SJCRH30 (cell line): ENCODE data around the gene ENTHD1. TPM values are rescaled to one million over a fixed set of nuclear protein-coding genes. Genes with fewer than 3 reads are reported as not detected.
A peak's percentile ranks its signal among the peaks of the same experiment; 100 is the strongest.

Source experiments
- DNase-seq, 2 experiments: peaks; one replicate each; pipeline ENCODE4 v3.0.0-alpha.2; 2015 to 2020
- H3K27ac ChIP-seq: fragments of 250-450 bp; sonication (Bioruptor Pico); 2 replicates; pipeline ENCODE4 v1.5.1; 2020; ENCODE audit warnings: mild to moderate bottlenecking, moderate library complexity
- H3K27me3 ChIP-seq: fragments of 250-450 bp; sonication (Bioruptor Pico); 2 replicates; pipeline ENCODE4 v1.5.1; 2020; ENCODE audit warnings: mild to moderate bottlenecking, moderate library complexity
- H3K36me3 ChIP-seq: fragments of 250-450 bp; sonication (Bioruptor Pico); 2 replicates; pipeline ENCODE4 v1.5.1; 2020; ENCODE audit warnings: mild to moderate bottlenecking, moderate library complexity
- H3K4me1 ChIP-seq: fragments of 250-450 bp; sonication (Bioruptor Pico); 2 replicates; pipeline ENCODE4 v1.5.1; 2020; ENCODE audit warnings: mild to moderate bottlenecking, moderate library complexity
- H3K4me3 ChIP-seq: fragments of 250-450 bp; sonication (Bioruptor Pico); 2 replicates; pipeline ENCODE4 v1.5.1; 2020; ENCODE audit warnings: mild to moderate bottlenecking, moderate library complexity
- H3K9me3 ChIP-seq: fragments of 250-450 bp; sonication (Bioruptor Pico); replicated peaks from 2 replicates; pipeline ENCODE4 v1.5.1; 2020; ENCODE audit warnings: mild to moderate bottlenecking, moderate library complexity
- total RNA-seq: library from RNA; depleted of rRNA; stranded (reverse); fragments of >200 nt; shearing (Covaris generic); gene quantifications from 2 replicates; pipeline ENCODE4 v1.2.3, GENCODE V29; 2014

ENTHD1 gene
- total RNA-seq, 1 experiment from 2014 or later: not detected

DNA sequence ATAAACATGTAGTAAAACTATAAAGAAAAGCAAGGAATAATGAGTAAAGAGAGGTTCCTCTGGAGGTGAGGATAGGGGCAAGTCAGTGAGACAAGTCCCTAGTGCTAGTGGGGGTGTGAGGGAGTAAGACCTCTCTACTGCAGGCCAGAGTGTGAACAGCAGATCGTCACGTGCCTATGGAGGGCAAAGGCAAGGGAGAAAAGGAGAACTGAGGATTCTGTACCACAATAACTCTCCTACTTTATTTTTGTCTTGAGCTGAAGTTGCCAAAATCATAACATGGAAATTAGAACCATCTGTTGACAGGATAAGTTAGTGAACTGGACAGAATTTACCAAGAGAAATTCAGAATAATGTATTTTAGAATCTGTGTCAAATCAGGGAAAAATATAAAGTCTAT lies 77.6 kb downstream of the ENTHD1 start:
- H3K27me3 ChIP-seq: no peaks in the 10 kb centered on the region
- no peaks in the 10 kb centered on the region for H3K4me1 ChIP-seq
- H3K4me3 ChIP-seq: no peak overlapping the region

GRCh38 chr22:39814899-39815298 lies 78.7 kb downstream of the ENTHD1 start:
- no peak overlapping the region for H3K27ac ChIP-seq
- H3K27me3 ChIP-seq: no peaks in the 10 kb centered on the region
- H3K36me3 ChIP-seq: no peaks in the 10 kb centered on the region
- no peak overlapping the region for H3K4me3 ChIP-seq
- no peaks in the 10 kb centered on the region for H3K9me3 ChIP-seq
- no peaks in the 10 kb centered on the region for H3K4me1 ChIP-seq
- DNase-seq: no peak

More for the DNA sequence above, 77.6 kb downstream of the ENTHD1 start:
- Histone ChIP-seq H3K27ac (no peak overlapping the region), H3K36me3 (no peaks in the 10 kb centered on the region), H3K9me3 (no peaks in the 10 kb centered on the region)
- DNase-seq: no peak

- H3K27me3 ChIP-seq: no peaks in the 10 kb centered on the region
- H3K36me3 ChIP-seq: no peaks in the 10 kb centered on the region
- no peaks in the 10 kb centered on the region for H3K9me3 ChIP-seq
- H3K4me1 ChIP-seq: no peaks in the 10 kb centered on the region
- DNase-seq: no peak
- no peak overlapping the region for H3K27ac ChIP-seq
- H3K4me3 ChIP-seq: no peak overlapping the region
Observed at GRCh38 chr22:39809772-39810557, 83.6 kb downstream of the ENTHD1 start.

DNA sequence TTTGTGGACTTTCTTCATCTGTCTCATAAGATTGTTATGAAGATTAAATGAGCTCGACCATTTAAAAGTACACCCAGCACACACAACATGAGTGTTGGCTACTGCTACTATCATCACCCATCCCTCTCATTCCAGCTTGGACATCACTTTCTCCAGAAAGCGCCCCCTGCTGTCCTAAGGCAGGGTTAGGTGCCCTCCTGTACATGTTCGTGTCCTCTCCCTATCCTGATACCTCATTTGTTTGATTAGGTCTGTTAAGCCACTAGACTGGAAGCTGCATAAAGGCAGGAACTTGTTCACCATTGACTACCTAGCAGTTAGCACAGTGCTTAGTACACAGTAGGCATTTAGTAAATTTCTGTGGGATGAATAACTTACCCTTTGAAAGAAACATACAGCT lies 85.5 kb downstream of the ENTHD1 start:
- Histone ChIP-seq H3K4me1 (no peaks in the 10 kb centered on the region), H3K27ac (no peak overlapping the region), H3K36me3 (no peaks in the 10 kb centered on the region), H3K4me3 (no peak overlapping the region), H3K27me3 (no peaks in the 10 kb centered on the region), H3K9me3 (no peaks in the 10 kb centered on the region)
- peak; percentile 42 to 57 for DNase-seq

GRCh38 chr22:39806109-39806508 lies 87.5 kb downstream of the ENTHD1 start:
- no peaks in the 10 kb centered on the region for H3K9me3 ChIP-seq
- no peaks in the 10 kb centered on the region for H3K4me1 ChIP-seq
- H3K4me3 ChIP-seq: no peak overlapping the region
- H3K27me3 ChIP-seq: no peaks in the 10 kb centered on the region
- H3K27ac ChIP-seq: no peak overlapping the region
- no peaks in the 10 kb centered on the region for H3K36me3 ChIP-seq
- DNase-seq: no peak

GRCh38 chr22:39805117-39805516 lies 88.4 kb downstream of the ENTHD1 start:
- Histone ChIP-seq H3K27ac (no peak overlapping the region), H3K36me3 (no peaks in the 10 kb centered on the region), H3K4me1 (no peaks in the 10 kb centered on the region), H3K9me3 (no peaks in the 10 kb centered on the region), H3K27me3 (no peaks in the 10 kb centered on the region), H3K4me3 (no peak overlapping the region)
- DNase-seq: no peak

DNA sequence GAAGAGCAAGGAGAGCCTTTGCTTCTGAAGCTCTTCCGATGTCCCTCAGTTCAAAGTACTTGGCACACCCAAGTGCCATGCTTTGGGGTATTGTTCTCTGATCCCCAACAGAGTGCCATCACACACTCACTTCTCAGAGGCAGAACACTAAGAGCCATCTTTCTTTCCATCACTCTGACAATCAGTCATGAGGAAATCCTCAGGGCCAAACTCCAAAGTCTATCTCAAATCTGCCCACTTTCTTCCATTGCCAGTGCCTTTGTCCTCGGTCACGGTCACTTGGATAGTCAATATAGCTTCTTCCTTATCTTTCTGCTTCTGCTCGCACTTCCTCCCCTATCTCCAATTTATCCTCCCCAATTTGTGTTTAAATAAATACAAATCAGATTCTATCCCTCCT lies 90.9 kb downstream of the ENTHD1 start:
- Histone ChIP-seq H3K4me1 (no peaks in the 10 kb centered on the region), H3K27ac (no peak overlapping the region), H3K27me3 (no peaks in the 10 kb centered on the region), H3K9me3 (peaks cover under 1% of the 10 kb centered on the region; the same call in 1 of the 2 replicates), H3K36me3 (no peaks in the 10 kb centered on the region), H3K4me3 (no peak overlapping the region)
- DNase-seq: no peak

DNA sequence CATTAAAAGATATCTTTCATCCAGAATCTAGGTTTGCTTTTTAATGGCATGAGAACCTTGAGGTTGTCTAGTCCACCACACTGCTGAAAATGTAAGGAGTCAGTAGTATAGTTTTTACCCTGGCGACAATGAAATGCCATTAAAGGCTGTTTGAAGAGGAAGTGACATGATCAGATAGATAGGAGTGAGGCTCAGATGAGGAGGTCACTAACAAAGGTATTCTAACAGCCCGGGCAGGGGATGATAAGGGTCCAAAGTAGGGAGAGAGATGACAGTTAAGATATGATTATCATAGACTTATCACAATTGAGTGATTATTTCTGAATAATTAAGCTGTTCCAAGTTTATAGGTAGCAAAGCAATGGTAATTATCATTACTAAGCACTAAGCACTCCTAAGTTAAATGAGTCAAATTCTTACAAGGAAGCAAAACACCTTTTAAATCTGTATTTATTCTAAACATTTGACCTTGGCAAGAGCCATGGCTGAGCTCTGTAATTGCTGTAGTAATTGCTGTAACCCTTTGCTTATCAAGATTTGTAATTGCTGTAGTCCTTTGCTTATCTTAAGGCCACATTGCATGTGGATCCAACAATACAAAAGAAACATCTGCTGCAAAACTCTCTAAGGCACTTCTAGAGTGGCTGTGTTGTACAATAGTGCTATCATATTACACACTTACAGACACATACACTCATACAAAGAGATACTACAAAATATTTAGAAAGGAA lies 92.6 kb downstream of the ENTHD1 start:
- Histone ChIP-seq H3K36me3 (no peaks in the 10 kb centered on the region), H3K9me3 (peaks cover 4% of the 10 kb centered on the region), H3K27me3 (no peaks in the 10 kb centered on the region), H3K27ac (no peak overlapping the region), H3K4me1 (no peaks in the 10 kb centered on the region), H3K4me3 (no peak overlapping the region)
- DNase-seq: no peak

GRCh38 chr22:39797528-39798147 lies 95.9 kb downstream of the ENTHD1 start:
- no peaks in the 10 kb centered on the region for H3K4me1 ChIP-seq
- no peak overlapping the region for H3K4me3 ChIP-seq
- peaks cover 4% of the 10 kb centered on the region for H3K9me3 ChIP-seq
- no peaks in the 10 kb centered on the region for H3K27me3 ChIP-seq
- no peak for DNase-seq
- H3K36me3 ChIP-seq: no peaks in the 10 kb centered on the region
- H3K27ac ChIP-seq: no peak overlapping the region

- Histone ChIP-seq H3K9me3 (no peaks in the 10 kb centered on the region), H3K4me3 (no peak overlapping the region), H3K4me1 (no peaks in the 10 kb centered on the region), H3K27me3 (no peaks in the 10 kb centered on the region), H3K27ac (no peak overlapping the region), H3K36me3 (no peaks in the 10 kb centered on the region)
- no peak for DNase-seq
Observed at GRCh38 chr22:39789788-39790187, 103.8 kb downstream of the ENTHD1 start.

DNA sequence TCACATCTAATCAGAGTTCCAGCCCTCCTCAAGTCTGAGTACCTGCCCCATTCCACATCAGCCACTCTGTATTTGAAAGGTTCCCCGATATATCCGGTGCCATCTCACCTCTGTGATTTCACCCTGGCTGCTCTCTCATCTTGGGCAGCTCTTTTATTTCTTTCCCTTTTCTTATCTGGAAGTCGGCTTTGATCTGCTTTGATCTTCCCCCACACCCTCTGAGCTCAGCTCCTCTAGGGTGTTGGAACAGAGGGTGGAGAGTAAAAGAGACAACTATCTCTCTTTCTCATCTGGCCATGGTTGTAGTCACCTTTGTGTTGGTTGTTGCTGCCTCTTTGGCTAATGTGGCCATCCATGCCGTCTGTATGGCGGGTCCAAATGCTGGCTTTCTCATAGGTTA lies 108.3 kb downstream of the ENTHD1 start:
- Histone ChIP-seq H3K36me3 (no peaks in the 10 kb centered on the region), H3K27me3 (no peaks in the 10 kb centered on the region; the same call in 1 of the 2 replicates)

DNA sequence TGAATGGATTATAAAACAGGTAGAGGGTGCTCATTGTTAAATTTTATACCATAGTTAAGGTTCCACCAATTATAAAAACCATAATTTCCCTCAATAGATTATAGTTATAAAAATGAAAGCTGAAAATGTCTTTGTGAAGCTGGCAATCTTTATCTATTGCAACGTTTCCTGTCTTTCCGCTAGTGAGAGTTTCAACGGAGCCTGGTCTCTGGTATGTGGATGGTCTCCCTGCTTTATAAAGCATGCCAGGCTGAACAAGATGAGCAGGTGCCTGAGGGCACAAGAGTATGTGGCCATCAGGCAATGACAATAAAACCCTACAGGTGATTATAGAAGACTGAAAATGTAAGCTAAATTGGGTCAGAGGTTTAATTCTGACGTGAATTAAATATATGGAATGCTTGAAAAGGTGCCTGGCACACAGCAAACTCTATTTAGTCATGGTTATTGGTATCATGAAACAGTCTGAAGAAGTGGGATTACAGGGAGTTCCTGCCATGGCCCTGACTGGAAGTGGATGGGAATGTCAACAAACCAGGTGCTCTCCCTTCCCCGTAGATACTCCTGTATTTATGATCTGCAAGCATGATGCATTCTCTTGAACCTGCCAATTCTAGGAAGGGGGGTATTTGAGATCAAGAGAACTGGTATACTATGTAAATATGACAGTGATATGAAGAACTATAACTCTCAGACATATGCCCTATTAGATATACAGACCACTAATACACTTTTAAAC lies 115.7 kb downstream of the ENTHD1 start:
- no peak for DNase-seq
- H3K27ac ChIP-seq: no peak overlapping the region
- H3K36me3 ChIP-seq: no peaks in the 10 kb centered on the region
- no peaks in the 10 kb centered on the region for H3K9me3 ChIP-seq
- no peaks in the 10 kb centered on the region; the same call in 1 of the 2 replicates for H3K27me3 ChIP-seq
- no peaks in the 10 kb centered on the region for H3K4me1 ChIP-seq
- H3K4me3 ChIP-seq: no peak overlapping the region

More for the DNA sequence above, 108.3 kb downstream of the ENTHD1 start:
- H3K9me3 ChIP-seq: no peaks in the 10 kb centered on the region
- DNase-seq: no peak
- no peak overlapping the region for H3K27ac ChIP-seq
- H3K4me3 ChIP-seq: no peak overlapping the region
- H3K4me1 ChIP-seq: no peaks in the 10 kb centered on the region

- Histone ChIP-seq H3K27me3 (no peaks in the 10 kb centered on the region; the same call in 1 of the 2 replicates), H3K36me3 (no peaks in the 10 kb centered on the region), H3K4me3 (no peak overlapping the region), H3K27ac (no peak overlapping the region), H3K4me1 (no peaks in the 10 kb centered on the region), H3K9me3 (no peaks in the 10 kb centered on the region)
- DNase-seq: no peak
Observed at GRCh38 chr22:39776295-39777009, 117.1 kb downstream of the ENTHD1 start.

DNA sequence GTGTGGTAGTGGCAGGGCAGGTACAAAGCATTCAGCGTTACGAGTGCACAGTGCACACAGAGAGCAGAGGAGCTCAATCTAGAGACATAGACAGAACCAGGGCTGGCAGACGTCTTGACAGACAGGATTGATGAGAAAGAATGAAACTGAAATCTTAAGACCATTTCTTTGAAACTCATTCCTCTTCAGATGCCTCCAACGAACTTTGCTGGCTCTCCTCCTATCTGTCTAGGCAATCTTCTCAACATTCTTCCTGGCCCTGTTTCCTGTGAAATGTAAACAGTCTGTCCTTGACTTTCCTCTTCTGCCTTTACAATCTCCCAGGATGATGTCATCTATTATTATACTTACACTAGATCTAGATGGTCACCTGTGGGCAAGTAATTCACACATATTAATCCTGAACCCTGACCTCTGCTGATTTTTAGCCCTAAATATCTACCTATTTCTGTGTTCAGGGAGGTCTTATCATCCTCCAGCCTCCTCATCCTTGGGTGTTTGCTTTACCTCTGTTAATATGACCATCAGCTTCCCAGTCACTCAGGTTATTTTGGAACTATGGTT lies 119.5 kb downstream of the ENTHD1 start:
- Histone ChIP-seq H3K4me1 (no peaks in the 10 kb centered on the region), H3K27ac (no peak overlapping the region), H3K36me3 (no peaks in the 10 kb centered on the region), H3K4me3 (no peak overlapping the region), H3K27me3 (no peaks in the 10 kb centered on the region), H3K9me3 (no peaks in the 10 kb centered on the region)
- DNase-seq: no peak
